ENCODE measurements around the gene TNFAIP6.

DNA sequence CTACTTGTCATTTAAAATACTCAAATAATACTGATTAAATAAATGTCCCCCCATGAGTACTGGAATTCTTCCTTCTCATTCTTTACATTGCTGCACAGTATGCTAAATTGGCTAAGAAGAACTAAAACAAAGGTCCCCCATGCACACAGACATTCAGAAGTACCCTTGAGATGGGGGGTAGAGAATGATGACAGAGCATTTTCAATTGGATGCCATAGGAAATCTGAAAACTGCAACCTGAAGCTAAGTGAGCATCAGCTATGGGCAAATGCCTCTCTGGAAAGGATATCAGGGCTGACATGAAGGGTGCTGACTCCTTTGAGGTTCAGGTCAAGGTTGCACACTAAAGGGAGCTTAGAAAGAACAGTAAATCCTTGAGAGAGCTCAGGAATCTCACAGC lies 10.1 kb upstream of the TNFAIP6 start:
- no peak for TF ChIP-seq ESRRA (CRISPR knock-in tag; IDR thresholded peaks at IDR 0.05; ENCODE audit: borderline replicate concordance)
- TF ChIP-seq, protein P1, sequence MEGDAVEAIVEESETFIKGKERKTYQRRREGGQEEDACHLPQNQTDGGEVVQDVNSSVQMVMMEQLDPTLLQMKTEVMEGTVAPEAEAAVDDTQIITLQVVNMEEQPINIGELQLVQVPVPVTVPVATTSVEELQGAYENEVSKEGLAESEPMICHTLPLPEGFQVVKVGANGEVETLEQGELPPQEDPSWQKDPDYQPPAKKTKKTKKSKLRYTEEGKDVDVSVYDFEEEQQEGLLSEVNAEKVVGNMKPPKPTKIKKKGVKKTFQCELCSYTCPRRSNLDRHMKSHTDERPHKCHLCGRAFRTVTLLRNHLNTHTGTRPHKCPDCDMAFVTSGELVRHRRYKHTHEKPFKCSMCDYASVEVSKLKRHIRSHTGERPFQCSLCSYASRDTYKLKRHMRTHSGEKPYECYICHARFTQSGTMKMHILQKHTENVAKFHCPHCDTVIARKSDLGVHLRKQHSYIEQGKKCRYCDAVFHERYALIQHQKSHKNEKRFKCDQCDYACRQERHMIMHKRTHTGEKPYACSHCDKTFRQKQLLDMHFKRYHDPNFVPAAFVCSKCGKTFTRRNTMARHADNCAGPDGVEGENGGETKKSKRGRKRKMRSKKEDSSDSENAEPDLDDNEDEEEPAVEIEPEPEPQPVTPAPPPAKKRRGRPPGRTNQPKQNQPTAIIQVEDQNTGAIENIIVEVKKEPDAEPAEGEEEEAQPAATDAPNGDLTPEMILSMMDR (IDR thresholded peaks at IDR 0.05): no peak
- TF ChIP-seq, protein P2, sequence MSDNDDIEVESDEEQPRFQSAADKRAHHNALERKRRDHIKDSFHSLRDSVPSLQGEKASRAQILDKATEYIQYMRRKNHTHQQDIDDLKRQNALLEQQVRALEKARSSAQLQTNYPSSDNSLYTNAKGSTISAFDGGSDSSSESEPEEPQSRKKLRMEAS (CRISPR knock-in tag; IDR thresholded peaks at IDR 0.05): no peak
- no peak for TF ChIP-seq RORB (CRISPR knock-in tag; IDR thresholded peaks at IDR 0.05)
- TF ChIP-seq, protein P3, sequence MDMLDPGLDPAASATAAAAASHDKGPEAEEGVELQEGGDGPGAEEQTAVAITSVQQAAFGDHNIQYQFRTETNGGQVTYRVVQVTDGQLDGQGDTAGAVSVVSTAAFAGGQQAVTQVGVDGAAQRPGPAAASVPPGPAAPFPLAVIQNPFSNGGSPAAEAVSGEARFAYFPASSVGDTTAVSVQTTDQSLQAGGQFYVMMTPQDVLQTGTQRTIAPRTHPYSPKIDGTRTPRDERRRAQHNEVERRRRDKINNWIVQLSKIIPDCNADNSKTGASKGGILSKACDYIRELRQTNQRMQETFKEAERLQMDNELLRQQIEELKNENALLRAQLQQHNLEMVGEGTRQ (CRISPR knock-in tag; IDR thresholded peaks at IDR 0.05): no peak
- no peak for TF ChIP-seq ZNF671 (CRISPR knock-in tag; IDR thresholded peaks at IDR 0.05)
- TF ChIP-seq NFE2L1 (CRISPR knock-in tag; IDR thresholded peaks at IDR 0.05): no peak
- TF ChIP-seq, protein P4, sequence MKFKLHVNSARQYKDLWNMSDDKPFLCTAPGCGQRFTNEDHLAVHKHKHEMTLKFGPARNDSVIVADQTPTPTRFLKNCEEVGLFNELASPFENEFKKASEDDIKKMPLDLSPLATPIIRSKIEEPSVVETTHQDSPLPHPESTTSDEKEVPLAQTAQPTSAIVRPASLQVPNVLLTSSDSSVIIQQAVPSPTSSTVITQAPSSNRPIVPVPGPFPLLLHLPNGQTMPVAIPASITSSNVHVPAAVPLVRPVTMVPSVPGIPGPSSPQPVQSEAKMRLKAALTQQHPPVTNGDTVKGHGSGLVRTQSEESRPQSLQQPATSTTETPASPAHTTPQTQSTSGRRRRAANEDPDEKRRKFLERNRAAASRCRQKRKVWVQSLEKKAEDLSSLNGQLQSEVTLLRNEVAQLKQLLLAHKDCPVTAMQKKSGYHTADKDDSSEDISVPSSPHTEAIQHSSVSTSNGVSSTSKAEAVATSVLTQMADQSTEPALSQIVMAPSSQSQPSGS (CRISPR knock-in tag; IDR thresholded peaks at IDR 0.05; ENCODE audit: borderline replicate concordance, low read depth): no peak
- TF ChIP-seq TEAD4 (CRISPR knock-in tag; IDR thresholded peaks at IDR 0.05): no peak
- TF ChIP-seq CREB1 (CRISPR knock-in tag; IDR thresholded peaks at IDR 0.05): no peak
- TF ChIP-seq, protein P5, sequence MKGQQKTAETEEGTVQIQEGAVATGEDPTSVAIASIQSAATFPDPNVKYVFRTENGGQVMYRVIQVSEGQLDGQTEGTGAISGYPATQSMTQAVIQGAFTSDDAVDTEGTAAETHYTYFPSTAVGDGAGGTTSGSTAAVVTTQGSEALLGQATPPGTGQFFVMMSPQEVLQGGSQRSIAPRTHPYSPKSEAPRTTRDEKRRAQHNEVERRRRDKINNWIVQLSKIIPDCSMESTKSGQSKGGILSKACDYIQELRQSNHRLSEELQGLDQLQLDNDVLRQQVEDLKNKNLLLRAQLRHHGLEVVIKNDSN (CRISPR knock-in tag; IDR thresholded peaks at IDR 0.05): no peak
- no peak for TF ChIP-seq SP1 (CRISPR knock-in tag; conservative IDR thresholded peaks at IDR 0.05)
- TF ChIP-seq TCF7 (CRISPR knock-in tag; IDR thresholded peaks at IDR 0.05; ENCODE audit: low read depth): no peak

Data from WTC11 (cell line).